Measurements from ENCODE around the gene GUCY1A1. TPM values are rescaled to one million over a fixed set of nuclear protein-coding genes. Genes with fewer than 3 reads are reported as not detected.

Gene GUCY1A1
- total RNA-seq, 1 experiment from 2014 or later = 23.6 TPM

DNA sequence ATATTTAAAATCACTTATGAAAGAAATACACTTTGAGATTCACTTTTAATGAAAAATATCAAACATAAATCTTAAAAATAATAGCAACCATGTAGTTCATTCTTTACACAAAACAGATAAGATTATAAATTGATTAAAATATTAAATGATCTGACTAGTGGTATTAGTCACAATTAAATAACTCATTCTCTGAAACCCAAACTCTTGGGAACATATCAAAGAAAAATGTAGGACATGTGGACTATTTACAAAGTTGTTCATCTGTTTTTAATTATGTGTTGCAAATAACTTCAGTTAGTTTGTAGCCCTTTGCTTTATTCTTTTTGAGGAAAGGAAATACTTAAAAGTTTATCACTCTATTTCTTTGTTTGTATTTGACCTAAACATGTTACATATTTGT, 9.5 kb upstream of the GUCY1A1 start:
- H3K4me3 Mint-ChIP-seq (ENCODE audit: low read depth, unreplicated experiment) = no peak overlapping the region
- intact Hi-C loops (cut with micrococcal nuclease; ENCODE audit: unreplicated experiment) = no loop called here
- DNase-seq = no peak
- H3K27me3 Mint-ChIP-seq (ENCODE audit: unreplicated experiment) = no peaks in the 10 kb centered on the region
- H3K36me3 Mint-ChIP-seq (ENCODE audit: insufficient read depth, unreplicated experiment) = no peaks in the 10 kb centered on the region
- no peak overlapping the region for H3K27ac Mint-ChIP-seq (ENCODE audit: unreplicated experiment)
- TF ChIP-seq, protein P1, sequence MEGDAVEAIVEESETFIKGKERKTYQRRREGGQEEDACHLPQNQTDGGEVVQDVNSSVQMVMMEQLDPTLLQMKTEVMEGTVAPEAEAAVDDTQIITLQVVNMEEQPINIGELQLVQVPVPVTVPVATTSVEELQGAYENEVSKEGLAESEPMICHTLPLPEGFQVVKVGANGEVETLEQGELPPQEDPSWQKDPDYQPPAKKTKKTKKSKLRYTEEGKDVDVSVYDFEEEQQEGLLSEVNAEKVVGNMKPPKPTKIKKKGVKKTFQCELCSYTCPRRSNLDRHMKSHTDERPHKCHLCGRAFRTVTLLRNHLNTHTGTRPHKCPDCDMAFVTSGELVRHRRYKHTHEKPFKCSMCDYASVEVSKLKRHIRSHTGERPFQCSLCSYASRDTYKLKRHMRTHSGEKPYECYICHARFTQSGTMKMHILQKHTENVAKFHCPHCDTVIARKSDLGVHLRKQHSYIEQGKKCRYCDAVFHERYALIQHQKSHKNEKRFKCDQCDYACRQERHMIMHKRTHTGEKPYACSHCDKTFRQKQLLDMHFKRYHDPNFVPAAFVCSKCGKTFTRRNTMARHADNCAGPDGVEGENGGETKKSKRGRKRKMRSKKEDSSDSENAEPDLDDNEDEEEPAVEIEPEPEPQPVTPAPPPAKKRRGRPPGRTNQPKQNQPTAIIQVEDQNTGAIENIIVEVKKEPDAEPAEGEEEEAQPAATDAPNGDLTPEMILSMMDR (IDR thresholded peaks at IDR 0.05; ENCODE audit: unreplicated experiment) = no peak
- H3K4me1 Mint-ChIP-seq (ENCODE audit: low read depth, unreplicated experiment) = no peaks in the 10 kb centered on the region
- BruUV-seq (replicated peaks) = no TSS peak
- CTCF ChIA-PET = no interaction called here
- no peaks in the 10 kb centered on the region for H3K9me3 Mint-ChIP-seq (ENCODE audit: low read depth, unreplicated experiment)

DNA sequence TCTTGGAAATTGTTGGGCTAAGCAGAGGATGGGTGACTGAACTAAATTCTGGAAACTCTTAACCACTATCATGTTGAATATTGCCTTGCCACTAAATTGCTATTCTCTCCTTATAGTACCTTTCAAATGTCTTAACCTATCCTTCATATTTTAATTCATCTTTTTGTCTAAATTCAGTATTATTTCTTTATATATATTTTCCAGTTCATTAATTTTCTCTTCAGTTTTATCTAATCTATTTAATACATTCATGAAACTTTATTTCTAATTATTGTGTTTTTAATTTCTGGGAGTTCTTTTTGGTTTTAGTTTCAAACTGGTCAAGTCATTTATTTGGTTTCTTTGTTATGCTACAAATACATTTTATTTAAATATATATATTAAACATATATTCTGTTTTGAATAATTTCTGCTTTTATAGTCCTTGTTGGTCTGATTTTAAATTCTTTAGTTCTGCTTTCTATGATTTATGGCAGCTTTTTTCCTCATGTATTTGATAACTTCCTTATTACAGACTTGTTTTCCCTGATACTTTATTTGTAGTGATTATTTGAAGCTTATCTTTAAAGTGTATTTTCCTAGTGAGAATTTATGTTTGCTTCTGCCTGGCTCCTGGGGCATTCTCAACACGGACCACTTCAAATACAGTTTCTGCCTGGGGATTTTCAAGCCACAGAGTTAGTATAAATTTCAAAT, 8.5 kb upstream of the GUCY1A1 start:
- BruUV-seq (replicated peaks) = no TSS peak
- no peaks in the 10 kb centered on the region for H3K4me1 Mint-ChIP-seq (ENCODE audit: low read depth, unreplicated experiment)
- no peak for DNase-seq
- no peak overlapping the region for H3K4me3 Mint-ChIP-seq (ENCODE audit: low read depth, unreplicated experiment)
- no peaks in the 10 kb centered on the region for H3K36me3 Mint-ChIP-seq (ENCODE audit: insufficient read depth, unreplicated experiment)
- intact Hi-C loops (cut with micrococcal nuclease; ENCODE audit: unreplicated experiment) = no loop called here
- H3K9me3 Mint-ChIP-seq (ENCODE audit: low read depth, unreplicated experiment) = no peaks in the 10 kb centered on the region
- no peak overlapping the region for H3K27ac Mint-ChIP-seq (ENCODE audit: unreplicated experiment)
- CTCF ChIA-PET = no interaction called here
- TF ChIP-seq, protein P1 (IDR thresholded peaks at IDR 0.05; ENCODE audit: unreplicated experiment) = no peak
- H3K27me3 Mint-ChIP-seq (ENCODE audit: unreplicated experiment) = no peaks in the 10 kb centered on the region

DNA sequence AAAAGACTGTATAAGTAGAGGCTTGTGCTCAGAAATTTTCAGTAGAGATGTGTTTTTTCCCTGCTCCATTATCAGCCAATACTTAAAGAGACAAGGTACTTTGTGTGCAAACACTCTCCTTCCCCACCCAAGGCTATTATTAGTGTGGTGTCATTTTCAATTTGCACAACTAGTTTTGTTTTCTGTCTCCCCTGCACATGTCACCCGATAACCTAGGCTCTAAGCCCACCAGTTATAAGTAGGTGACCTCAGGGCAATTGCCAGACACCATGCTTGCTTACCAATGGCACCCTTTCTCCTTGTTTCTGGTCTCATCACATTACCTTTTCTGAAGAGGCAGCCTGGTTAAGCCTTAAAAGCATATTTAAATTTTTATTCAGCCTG, 8.0 kb upstream of the GUCY1A1 start:
- no peaks in the 10 kb centered on the region for H3K36me3 Mint-ChIP-seq (ENCODE audit: insufficient read depth, unreplicated experiment)
- DNase-seq = no peak
- no peak overlapping the region for H3K4me3 Mint-ChIP-seq (ENCODE audit: low read depth, unreplicated experiment)
- CTCF ChIA-PET = no interaction called here
- no peaks in the 10 kb centered on the region for H3K4me1 Mint-ChIP-seq (ENCODE audit: low read depth, unreplicated experiment)
- TF ChIP-seq, protein P1 (IDR thresholded peaks at IDR 0.05; ENCODE audit: unreplicated experiment) = no peak
- H3K9me3 Mint-ChIP-seq (ENCODE audit: low read depth, unreplicated experiment) = no peaks in the 10 kb centered on the region
- intact Hi-C loops (cut with micrococcal nuclease; ENCODE audit: unreplicated experiment) = no loop called here
- no peak overlapping the region for H3K27ac Mint-ChIP-seq (ENCODE audit: unreplicated experiment)
- H3K27me3 Mint-ChIP-seq (ENCODE audit: unreplicated experiment) = no peaks in the 10 kb centered on the region
- BruUV-seq (replicated peaks) = no TSS peak

DNA sequence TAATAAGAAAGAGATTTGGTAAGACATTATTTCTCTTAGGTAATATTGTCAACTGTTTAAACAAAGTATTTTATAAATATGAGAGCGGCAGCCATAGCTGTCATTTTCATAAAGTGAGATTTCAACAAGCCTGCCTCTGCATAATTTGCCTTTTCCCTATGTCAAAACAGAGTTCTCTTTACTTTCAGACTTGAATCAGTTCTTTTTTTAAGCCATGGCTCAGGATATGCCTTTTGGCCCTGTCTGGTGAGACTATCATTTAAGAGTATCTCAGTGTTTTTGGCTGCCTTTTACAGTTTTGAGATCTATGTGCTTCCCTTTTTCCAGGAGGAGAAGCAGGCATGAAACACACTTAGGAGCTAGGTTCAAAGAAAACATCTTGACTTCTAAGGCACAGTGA, 7.5 kb upstream of the GUCY1A1 start:
- Mint-ChIP-seq H3K4me1 (ENCODE audit: low read depth, unreplicated experiment) (no peaks in the 10 kb centered on the region), H3K9me3 (ENCODE audit: low read depth, unreplicated experiment) (no peaks in the 10 kb centered on the region), H3K27ac (ENCODE audit: unreplicated experiment) (no peak overlapping the region), H3K27me3 (ENCODE audit: unreplicated experiment) (no peaks in the 10 kb centered on the region), H3K4me3 (ENCODE audit: low read depth, unreplicated experiment) (no peak overlapping the region), H3K36me3 (ENCODE audit: insufficient read depth, unreplicated experiment) (no peaks in the 10 kb centered on the region)
- intact Hi-C loops (cut with micrococcal nuclease; ENCODE audit: unreplicated experiment) = no loop called here
- TF ChIP-seq, protein P1 (IDR thresholded peaks at IDR 0.05; ENCODE audit: unreplicated experiment) = no peak
- CTCF ChIA-PET = no interaction called here
- DNase-seq = no peak
- no TSS peak for BruUV-seq (replicated peaks)

Data from Calu3 (cell line).